Forelimb muscle (tissue), 1 donor: ENCODE results near the gene HSF2. TPM values are rescaled to one million over a fixed set of nuclear protein-coding genes. Genes with fewer than 3 reads are reported as not detected.

Experiments used
- DNase-seq: peaks from one replicate; pipeline ENCODE4 v3.0.0-alpha.2; 2013; ENCODE audit warnings: low read depth
- polyA plus RNA-seq: library from polyadenylated mRNA; unstranded; fragments of 120-200 nt; gene quantifications from one replicate; pipeline ENCODE4 v1.2.1, GENCODE V29; 2013; ENCODE audit not compliant: insufficient read length

Gene HSF2, protein sequence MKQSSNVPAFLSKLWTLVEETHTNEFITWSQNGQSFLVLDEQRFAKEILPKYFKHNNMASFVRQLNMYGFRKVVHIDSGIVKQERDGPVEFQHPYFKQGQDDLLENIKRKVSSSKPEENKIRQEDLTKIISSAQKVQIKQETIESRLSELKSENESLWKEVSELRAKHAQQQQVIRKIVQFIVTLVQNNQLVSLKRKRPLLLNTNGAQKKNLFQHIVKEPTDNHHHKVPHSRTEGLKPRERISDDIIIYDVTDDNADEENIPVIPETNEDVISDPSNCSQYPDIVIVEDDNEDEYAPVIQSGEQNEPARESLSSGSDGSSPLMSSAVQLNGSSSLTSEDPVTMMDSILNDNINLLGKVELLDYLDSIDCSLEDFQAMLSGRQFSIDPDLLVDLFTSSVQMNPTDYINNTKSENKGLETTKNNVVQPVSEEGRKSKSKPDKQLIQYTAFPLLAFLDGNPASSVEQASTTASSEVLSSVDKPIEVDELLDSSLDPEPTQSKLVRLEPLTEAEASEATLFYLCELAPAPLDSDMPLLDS
- polyA plus RNA-seq = 26.9 TPM

DNA sequence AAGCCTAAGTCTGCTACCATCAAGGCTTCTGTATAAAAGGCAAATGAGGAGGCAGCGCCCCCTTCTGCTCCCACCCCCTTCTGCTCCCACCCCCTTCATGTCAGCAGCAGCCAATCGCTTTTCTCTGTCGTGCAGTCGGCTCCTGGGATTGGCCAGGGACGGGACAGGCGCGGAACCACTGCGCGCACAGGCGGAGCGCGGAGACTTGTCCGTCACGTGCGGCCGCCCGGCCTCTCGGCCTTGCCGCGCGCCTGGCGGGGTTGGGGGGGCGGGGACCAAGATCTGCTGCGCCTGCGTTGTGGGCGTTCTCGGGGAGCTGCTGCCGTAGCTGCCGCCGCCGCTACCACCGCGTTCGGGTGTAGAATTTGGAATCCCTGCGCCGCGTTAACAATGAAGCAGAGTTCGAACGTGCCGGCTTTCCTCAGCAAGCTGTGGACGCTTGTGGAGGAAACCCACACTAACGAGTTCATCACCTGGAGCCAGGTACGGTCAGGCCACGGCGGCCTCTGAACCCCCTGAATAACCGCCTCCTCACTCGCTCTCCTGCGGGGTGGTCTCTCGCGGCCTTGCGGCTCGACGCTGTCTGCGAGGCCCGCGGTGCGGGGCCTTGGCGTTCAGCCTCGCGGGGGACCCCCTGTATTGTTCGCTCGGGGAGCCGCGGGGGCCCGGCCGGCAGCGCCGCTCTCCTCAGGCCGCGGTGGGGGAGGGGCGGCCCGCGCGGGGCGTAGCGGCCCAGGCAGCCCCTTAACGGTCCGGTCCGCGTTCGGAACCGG, at the start of gene HSF2:
HSF2 (plus strand) TSS at position 305 of the 773 bp plus-strand sequence; CDS start at position 391, 86 bp downstream.
- peak; percentile 92 for DNase-seq

DNA sequence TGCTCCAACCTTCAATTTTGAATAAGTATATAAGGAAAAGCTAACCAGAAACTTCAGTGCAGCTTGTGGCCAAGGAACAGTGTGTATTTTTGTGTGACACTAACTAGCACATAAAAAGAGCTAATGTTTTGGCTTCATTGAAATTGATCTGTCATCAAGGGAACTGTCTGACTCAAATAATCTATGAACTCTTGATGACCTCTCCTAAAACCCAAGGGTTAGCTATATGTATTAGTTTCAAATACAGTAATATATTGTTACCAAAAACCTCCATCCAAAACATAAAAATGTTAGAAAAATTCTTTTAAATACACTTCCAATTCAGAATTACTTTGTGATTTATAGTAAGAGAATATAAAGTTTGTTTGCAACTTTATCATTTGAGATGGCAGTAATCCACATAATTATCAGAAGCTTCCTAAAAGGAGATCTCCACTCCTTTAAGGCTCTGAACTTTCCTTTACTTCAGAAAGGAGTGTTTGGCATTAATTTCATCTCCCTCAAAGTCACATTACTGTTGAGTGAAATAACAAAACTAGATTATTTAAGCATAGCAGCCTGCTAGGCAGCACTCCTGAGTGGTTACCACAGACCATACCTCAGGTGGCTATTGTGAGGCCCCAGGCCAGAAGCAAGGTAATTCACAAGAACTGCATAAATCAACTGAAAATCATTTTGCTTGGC, 46.3 kb upstream of the HSF2 start:
- peak; percentile 20 for DNase-seq

DNA sequence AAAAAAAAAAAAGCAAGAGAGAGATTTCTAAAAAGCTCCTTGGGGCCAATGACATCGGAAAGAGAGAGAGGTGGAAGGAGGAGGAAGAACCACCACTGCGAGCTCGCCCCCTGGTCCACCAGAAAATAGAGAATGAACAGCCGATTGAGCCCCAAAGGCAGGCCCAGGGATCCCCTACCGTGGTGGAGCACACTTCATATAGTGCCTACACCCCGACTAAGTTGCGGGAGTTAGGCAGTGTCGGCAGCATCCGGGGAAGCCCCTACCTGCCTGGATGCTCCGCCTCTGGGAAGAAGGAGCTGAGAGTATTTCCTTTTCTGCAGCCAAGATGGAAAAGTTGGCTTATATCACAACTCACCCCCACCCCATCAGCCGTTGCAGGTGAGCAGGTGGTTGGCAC, 38.6 kb upstream of the HSF2 start:
- no peak for DNase-seq

DNA sequence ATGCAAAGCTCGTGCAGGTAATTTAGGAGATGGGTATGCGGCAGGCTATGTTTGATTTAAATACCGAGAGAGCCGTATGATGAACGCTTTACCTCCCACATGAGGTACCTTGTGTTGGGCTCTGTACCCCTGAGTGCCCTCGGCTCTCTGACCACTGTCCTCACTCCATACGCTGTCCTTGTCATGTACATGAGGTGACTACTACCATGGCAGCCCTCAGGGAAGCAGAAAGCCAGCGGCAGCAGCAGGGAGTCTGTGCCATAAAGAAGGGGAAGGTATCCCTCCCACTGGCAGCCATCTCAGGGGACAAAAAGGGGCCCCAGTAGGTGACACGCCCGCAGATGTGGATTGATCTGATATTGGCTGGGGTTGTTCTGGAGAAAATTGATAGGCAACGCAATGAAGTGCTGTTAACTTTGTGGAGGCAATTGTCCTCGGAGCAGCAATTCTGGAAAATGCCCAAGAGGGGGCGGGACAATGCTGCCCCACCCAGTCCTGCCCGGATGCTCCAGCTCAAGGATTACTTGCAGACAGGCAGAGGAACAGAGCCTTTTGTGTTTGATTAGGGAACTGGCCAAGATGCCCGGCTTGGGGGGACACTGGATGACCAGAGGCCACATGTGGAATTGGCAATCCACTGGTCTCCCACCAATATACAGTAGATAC, 38.0 kb upstream of the HSF2 start:
- no peak for DNase-seq

DNA sequence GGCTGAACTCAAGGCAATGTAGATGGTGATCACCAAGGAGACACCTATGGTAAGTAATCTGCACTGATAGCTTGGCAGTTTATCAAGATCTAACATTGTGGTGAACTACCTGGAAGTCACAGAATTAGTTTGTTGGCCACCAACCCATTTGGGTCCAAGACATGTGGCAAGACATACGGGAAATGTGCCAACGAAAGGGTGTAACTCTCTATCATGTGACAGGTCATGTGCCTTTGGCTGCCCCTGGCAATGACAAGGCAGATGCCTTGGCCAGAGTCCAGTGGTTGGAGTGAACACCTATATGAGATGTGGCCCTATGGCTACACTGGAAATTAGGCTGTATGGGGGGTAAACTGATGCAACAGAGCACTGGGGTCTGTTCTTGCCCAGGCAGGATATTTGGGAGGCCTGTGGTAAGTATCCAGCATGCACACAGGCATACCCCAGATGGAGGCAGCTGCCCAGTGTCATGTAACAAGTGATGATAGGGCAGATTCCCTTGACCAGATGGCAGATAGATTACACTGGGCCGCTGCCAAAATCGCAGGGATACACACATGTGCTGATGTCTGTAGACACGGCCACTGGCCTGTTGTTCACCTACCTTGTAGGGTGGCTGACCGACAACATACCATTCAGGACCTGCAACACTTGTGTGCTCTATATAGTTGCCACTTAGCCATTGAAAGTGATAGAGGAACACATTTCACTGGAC, 35.5 kb upstream of the HSF2 start:
- DNase-seq = no peak

DNA sequence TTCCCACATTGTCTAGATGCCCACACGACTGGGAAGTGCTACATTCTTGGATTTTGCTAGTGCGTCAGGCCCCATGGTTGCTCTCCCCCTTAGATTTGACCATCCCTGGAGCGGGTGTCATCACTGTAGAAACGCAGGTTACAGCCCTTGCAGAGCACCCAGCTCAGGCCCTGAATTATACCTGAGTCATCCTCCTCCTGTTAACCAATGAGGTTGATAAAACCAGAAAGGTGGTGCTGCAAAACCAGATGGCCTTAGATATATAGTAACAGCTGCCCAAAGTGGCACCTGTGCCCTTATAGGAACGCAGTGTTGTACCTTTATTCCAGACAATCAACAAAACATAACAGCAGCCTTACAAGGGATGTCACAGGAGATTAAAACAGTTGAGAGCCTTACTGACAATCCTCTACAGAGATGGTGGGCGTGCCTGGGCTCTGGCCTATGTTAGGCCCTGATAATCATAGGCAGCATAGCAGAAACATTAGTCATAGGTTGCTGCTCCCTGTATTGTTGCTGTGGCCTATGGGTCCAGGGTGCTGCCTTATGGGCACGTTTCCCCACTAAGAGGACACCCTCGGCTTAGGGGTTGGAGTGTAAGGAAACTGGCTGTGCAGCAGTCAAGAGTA, 33.6 kb upstream of the HSF2 start:
- DNase-seq = no peak

DNA sequence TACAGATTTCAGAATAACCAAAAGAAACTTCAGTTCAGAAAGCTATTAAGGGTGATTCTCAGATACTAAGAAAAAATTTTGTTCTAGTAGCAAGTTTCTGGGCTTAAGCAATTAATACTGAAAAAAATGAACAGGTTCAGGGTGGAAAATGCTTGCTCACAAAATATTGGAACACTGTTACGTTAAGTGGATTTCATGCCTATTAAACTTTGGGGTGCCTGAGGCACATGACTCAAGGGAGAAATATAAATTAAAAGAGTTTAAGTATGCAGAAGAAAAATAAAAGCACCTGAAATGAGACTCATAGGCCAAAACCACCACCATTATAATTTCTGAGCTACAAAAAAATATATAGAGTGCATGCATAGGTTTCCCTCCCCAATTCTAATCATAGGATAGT, 32.3 kb upstream of the HSF2 start:
- no peak for DNase-seq

DNA sequence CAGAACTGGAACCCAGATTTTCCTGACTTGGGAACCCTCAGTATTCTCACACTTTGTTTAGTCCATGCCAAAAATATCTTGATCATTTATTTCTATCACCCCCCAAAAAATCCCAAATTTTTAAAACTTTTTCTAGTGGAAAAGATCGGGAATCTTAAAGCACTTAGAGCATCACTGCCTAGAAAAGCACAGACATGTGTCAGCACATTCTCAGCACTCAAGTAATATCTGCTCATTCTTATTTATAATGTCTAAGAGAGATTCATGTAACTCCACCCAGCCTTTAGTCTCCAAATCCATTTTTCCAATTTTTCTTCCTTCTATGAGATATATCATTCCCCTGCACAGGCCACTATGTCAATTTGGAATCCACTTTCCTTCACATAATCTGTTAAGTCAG, 29.9 kb upstream of the HSF2 start:
- no peak for DNase-seq

DNA sequence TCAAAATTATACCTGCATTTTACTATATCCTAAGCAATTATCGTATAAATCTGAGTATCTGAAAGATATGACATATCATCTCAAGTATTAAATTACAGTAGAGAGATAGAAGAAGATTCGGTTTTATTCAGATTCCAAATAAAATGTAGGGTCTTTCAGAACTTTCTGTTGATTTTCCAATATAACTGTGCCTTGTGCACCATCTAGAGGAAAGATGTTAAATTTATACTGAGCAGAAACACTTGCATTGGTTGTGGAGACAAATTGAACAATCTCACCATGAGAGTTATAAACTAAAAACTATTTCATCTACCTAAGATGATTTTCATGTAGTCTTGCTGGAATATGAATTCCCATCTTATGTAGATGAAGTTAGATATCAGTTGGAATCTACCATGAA, 26.8 kb upstream of the HSF2 start:
- no peak for DNase-seq

DNA sequence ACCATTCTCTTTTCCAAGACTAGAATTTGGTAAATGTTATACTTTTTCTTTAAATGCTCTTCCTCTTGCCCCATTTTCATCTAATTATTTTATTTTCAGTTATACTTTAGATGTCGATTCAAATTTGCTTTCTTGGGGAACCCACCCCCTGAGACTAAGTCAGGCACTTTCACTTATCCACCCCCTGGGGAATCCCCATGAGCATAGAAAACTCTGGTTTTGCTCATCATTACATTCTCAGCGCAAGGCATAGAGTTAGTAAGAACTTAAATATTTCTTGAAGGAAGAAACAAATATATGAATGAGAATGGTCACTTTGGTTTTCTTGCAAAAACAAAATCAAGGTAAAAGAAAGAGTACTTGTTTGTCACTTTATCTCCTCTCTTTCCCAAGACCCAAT, 25.1 kb upstream of the HSF2 start:
- no peak for DNase-seq

DNA sequence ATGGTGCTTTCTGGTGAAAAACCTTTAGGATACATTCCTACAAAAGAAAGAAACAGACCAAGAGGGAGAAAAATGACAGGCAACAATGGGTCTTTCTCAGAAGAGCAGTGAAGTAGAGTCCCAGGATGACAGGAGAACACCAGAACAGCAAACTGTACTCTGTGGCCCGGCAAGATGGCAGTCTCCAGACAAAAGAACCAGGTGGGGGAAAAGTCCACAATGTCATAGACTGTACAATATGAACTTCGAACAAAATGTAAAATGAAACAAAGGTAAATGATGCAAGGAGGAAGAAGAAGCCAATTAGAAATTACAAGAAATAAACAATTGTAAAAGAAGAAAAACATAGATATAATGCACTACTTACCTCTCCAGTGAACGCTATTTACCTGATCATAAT, 23.2 kb upstream of the HSF2 start:
- no peak for DNase-seq

DNA sequence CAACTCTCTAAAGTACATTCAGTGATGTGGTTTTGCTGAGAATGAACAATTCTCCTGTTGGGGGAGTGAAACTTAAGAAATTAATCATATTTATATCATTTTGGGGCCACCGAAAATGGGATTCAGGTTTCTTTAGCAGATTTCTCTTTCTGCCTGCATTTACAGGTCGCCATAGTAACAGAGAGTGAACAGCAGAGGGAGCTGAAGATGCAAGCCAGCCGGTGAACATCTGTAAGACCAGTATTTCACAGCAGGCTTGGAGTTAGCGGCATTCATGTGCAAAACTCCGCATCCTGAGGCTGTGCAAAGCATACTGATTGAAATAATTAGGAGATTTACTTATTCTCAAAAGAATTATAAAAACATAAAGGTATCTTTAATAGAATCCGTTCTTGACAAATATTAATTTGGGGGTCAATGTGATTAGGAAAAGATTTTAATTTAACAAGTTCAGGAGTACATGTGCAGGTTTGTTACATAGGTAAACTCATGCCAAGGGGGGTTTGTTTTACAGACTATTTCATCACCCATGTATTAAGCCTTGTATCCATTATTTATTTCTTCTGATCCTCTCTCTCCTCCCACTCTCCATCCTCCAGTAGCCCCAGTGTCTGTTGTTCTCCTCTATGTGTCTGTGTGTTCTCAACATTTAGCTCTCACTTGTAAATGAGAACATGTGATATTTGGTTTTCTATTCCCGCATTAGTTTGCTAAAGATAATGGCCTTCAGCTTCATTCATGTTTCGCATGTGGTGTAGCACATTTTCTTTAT, 17.8 kb upstream of the HSF2 start:
- DNase-seq = peak; percentile 43

DNA sequence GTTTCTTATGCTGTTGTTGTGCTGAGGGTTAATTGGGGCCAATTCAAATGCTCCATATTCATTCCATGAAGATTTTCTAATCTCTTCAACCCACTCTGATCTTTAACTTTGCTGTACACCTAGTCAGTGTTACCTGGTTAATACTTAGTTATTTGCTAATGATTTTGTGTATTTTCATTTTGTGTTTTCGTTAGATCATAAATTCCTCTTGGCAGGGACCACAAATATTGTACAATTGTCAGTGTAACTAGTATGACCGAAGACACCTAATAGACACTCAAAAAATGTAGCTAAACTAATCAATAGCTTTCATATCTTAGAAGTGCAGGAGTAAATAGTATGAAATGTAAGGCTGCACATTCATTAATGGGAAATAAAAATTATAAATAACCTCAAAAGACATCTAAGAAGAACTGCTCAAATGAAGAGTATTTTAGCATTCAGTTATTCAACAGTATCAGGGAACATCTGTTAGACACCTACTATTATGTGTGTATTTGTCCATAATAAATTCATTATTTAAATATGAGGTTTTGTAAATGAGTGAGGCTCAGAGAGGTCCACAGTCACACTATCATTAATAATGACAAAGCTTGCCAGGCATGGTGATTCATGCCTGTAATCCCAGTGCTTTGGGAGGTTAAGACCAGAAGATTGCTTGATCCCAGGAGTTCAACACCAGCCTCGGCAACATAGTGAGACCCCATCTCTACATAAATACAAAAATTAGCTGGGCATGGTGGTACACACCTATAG, 13.4 kb upstream of the HSF2 start:
- no peak for DNase-seq

DNA sequence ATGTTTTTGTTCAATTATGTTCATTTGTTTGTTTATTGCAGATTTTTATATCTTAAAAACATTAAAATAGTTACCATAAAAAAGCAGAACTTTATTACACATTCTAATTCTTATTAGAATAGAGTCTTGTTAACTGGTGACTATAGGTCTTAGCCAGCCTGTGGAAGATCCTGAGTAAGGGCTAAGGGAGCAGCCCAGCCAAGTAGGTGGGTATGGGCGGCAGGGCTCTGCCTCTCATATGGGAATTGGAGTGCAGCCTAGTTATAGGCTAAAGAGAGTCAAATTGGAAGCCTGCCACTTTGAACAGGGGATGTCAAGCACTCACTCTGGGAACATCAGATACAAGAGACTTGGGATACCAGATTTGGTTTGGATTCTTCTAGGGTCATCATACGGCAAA, 10.5 kb upstream of the HSF2 start:
- DNase-seq = no peak

DNA sequence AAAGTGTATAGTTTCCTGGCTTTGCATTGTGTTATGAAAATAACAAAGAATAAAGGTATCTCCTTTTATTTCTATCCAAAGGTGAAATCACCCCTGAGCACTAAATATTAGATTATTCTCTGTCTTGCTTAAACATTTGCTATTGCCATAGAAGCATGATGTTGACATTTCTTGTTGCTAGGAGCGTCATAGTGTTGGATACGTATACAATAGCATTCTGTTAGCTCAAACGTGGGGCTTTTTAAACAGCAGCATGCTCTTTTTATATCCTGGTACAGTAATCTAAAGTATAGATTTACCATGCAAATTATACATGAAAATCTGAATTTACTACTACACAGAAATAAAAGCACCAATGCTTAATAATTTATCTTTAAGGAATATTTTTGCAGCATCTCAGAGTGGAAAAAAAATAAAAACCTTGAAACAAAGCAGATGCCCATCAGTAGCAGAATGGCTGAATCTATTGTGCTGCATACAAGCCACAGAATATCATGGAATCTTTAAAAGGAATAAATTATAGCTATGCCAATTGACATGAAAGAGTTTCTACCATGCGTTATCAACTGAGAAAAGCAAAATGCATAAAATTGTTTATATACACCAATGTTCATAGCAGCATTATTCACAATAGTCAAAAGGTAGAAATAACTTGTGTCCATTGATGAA, 9.6 kb upstream of the HSF2 start:
- peak; percentile 34 for DNase-seq

DNA sequence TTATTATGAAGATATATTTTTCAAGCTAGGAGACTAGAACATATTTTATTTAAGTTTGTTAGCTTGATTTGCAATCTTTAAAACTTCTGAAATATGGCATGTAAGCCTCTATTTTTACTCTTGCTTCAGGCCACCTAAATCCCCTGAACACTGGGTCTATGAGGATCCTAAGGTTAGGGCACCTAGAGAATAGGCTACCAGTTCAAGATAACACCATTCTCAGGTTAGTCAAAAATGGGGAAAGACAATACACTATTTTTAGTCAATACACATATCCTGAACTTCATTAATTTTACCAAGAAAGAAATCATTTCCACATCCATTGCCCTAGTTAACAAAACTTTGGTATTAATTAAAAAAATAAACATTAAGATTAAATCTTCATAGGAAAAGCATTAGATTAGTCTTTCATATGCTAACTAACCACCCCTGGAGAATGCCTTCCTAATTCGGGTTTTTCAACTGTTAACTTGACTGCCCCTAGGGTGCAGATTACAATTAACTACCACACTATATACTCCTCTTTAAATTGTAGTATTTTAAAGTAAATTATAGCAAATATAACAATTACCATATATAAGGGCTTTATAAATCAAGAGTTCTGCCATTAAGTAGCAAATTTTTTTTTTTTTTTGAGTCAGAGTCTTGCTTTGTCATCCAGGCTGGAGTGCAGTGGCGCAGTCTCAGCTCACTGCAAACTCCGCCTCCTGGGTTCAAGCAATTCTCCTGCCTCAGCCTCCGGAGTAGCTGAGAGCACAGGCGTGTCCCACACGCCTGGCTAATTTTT, 6.7 kb upstream of the HSF2 start:
- no peak for DNase-seq

DNA sequence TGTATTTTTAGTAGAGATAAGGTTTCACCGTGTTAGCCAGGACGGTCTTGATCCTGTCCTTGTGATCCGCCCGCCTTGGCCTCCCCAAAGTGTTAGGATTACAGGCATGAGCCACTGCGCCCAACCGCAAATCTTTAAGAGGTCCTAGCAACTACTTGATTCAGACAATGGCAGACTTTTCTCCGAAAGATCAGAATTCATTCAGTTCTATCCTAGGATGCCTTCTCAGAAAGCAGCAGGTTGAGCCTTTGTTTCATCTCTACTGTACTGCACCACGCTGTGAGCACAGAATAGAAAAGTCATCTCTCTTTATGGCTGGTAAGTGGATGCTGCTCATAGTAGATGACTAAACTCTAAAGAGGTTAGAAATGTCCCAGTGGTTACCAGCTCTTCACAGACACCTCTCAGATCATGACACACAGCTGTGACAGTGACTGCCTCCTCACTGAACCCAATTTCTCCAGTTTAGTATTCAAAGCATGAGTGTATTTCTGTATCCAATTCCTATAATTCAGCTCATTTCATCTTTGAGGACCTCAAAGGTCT, 6.0 kb upstream of the HSF2 start:
- DNase-seq = no peak
